GM19397 (cell line): ENCODE data around the gene MSRB3.

Experiments
- ATAC-seq: cut with Tn5 transposase; IDR thresholded peaks from one replicate; pipeline ENCODE4 v1.9.1; 2021; ENCODE audit warnings: mild to moderate bottlenecking, moderate library complexity; ENCODE audit not compliant: unreplicated experiment

The MSRB3 gene

GRCh38 chr12:65278576-65279368 is at the start of gene MSRB3:
Gene MSRB3 (plus strand): TSS chr12:65278683. CDS start chr12:65308580, 29,897 bp downstream.
- ATAC-seq = peak; percentile 66

GRCh38 chr12:65229441-65229840 is 49.0 kb upstream of the MSRB3 start:
- no peak for ATAC-seq

DNA sequence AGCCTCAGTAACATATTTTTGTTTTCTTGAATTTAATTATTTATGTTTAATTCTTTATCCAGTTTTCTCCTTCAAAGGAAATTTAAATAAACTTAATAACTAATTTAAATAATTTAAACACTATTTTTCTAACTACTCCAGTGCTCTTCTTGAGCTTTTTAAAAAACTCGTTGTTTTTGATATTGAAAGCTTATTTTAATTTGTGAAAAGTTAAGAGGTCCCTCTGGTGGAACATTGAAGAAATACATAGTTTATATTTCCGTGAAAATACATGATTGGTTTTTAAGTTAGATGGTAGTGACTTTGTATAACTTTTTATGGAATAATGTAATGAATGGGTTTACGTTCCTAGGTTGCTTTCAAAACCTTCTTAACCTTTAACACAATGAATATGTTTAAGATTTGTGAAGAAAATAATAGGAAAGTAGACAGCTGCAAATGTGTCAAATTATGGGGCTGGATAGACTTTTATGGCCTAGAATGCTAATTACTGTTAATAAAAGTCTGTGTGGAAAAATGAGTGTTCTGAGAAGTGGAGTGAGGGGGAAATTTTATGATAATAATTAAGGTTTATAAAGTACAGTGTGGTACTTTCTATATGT is 45.9 kb upstream of the MSRB3 start:
- no peak for ATAC-seq

DNA sequence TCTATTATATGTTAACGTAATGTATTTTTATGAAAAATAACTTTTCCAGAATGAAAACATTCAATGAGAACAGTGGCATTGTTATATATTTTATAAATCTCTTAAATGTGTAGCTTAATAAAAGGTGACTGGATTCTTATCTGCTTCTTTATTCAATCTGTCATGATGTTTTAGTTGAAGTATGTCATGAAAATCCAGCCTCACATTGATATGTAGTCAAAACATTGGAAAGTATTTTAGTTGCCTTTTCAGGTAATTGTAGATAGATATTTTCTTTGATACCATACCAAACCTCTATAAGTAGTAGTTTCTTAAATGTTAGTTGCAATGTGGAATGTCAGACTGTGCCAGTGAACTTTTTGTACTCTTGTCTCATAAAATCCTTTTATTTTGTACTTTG is 41.3 kb upstream of the MSRB3 start:
- ATAC-seq = no peak

- ATAC-seq = no peak
Observed at GRCh38 chr12:65238609-65239008, 39.9 kb upstream of the MSRB3 start.

DNA sequence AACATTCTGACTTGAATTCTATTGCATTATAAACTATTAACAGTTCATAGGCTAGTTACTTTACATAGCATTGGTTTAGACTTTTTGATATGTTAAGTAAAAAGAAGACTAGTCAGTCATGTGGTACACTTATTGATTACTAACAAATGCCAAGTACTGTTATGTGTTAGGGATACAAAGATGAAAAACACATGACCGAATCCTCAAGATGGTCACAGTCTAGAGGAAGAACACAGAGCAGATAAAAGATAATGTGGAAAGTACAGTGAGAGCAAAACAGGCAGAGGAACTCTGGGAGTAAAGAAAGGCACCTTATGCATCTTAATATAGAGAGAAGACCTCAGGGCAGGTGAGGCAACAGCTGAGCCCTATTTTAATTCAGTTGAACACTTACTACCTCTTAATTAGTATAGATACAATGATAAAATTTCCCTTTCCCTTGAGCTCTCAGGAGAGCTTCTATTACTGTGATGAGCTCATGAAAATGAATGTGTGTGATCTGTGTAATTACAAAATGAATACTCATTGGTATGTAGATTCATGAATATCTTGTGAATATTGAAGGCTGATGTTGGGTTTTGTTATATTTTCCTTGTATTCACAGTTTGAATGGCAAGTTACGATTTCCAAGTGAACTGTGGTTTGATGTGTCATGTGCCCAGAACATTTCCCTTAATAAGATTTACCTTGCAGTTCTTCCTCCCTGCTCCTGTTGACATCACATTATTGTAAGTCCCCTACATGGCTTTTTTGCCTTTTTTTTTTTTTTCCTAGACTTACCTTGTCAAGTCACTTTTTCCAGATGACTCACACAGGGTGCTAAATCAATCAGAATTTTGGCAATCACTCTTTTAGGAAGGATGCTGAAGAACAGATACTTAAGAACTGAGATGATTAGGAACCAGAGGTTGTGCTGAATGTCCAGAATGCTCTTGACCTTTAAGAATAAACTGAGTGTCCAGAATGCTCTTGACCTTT is 29.5 kb upstream of the MSRB3 start:
- ATAC-seq = no peak

- no peak for ATAC-seq
Observed at GRCh38 chr12:65252515-65252914, 26.0 kb upstream of the MSRB3 start.

DNA sequence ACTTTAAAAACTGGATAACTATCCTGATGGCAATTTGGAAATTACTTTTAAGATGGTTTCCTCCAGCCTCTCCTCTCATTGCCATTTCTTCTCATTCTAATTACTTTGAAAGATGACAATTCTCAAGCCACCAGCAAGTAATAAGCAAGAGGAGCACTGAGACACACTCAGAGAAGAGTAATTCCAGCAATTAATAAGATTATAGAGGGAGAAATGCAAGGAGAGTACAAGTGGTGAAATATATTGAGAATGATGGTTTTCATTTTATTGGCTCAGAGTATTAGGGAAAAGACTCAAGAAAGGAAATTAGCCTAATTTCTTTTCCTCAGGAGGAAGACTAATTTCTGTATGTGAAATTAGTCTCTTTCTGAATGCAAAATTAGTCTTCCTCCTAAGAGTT is 20.5 kb upstream of the MSRB3 start:
- no peak for ATAC-seq

DNA sequence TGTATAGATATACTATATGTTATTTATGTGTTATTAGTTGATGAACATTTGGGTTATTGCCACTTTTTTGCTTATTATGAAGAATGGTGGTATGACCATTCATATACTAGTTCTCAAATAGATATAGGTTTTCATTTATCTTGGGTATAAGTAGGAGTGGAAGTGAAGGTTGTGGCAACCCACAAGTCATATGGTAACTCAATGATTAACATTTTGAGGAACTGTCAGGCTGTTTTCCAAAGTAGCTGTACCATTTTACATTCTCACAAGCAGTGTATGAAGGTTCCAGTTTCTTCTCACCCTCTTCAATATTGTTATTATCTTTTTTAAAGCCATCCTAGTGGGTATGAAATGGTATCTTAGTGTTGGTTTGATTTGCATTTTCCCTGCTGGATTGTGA is 19.0 kb upstream of the MSRB3 start:
- peak; percentile 63 for ATAC-seq

DNA sequence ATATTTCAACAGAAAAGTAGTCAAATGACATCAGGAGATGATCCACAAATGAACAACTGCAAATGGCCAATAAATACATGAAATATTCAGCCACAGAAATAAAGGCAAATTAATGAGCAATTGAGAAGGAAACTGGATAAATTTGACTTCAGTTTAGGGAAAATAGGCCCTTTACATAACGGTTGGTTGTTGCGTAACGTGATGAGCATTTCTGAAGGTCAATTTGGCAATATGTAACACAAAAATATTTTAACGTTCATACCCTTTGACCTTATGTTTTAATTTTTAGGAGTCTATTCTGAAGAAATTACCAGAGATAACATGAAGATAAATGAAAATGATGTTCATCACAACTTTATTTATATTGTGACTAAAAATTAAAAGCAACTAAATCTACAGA is 14.7 kb upstream of the MSRB3 start:
- no peak for ATAC-seq

- ATAC-seq = no peak
Observed at GRCh38 chr12:65266408-65266807, 12.1 kb upstream of the MSRB3 start.

GRCh38 chr12:65269603-65270002 is 8.9 kb upstream of the MSRB3 start:
- ATAC-seq = no peak

DNA sequence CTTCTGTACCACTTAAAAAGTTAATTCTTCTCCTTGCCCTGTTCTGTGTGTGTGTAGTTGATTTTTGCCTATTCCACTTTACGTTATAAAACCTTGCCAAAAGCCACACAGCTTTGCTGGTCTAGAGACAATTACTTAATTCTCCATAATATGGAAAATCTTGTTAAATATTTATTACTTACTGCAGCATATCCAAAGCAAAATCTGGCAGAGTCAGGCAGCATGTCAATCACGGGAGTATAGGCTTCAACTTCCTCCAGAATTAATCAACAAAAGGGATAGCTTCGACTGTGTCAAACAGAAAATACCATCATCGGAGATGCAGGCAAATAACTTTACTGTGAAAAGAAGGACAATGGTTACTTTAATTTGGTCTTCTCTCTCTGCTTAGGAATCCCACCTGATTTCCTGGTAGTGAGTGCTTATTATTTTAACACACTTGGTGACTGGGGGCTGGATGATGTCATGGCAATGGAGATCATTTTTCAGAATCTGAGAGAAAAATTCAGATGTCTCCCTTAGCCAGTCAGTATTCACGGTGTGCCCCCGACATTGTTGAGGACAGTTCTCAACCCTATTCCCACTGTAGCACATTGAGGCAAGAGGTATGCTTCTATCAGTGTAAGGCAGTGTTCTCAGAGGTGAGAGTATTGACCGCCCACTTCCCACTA is 3.7 kb upstream of the MSRB3 start:
- no peak for ATAC-seq

DNA sequence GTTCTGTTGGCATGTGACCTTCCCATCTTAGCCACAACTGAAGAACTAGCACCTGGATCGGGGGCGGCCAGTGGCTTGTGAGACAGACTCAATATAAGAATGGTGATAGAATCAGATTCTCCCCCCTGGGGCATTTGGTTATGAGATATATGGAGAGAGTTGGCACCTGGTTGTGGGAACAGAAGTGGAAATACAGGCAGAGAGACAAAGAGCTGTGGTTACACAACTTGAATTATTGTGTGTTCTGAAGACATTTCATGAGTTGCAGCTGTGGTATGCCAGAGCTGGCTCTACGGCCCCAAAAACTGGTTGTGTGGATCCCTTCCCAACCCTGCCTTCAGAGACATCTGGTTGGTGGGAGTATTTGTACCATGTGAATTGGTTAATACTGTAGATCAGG is 2.9 kb upstream of the MSRB3 start:
- ATAC-seq = no peak

GRCh38 chr12:65276916-65277530 is 1.5 kb upstream of the MSRB3 start:
- no peak for ATAC-seq

GRCh38 chr12:65277994-65278575 is 398 bp upstream of the MSRB3 start:
- ATAC-seq = no peak

DNA sequence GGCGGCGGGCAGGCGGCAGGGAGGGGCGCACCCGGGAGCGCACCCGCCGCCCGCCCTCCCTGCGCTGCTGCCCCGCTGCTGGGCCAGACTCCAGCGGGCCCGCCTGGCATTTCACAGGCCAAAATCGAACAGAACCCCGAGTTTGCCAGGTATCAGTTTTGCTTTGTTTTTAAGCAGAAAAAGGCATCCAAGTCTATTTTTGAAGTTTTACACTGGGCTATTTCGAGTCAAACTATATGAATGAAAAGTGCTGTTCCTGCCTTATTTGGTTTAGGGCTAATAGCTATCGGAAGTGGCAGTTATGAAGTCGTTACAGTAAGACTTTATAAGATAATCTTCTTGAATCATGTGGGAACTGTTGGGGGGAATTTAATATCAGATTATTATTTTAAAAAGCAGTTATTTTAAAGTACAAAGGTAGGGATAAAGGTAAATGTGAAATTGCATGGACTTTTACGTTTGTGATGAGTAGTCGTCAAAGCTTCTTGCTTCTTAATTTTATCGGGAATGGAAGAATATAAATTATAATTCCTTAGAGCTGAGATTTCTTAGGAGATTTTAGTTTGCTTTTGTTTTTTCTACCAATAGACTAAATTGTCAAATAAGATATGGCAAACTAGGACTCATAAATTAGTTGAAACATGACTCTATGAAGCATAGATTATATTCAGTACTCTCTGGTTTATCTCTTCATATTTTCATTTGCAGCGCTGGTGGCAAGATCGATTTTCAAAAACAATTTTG is 1.1 kb downstream of the MSRB3 start:
- no peak for ATAC-seq

DNA sequence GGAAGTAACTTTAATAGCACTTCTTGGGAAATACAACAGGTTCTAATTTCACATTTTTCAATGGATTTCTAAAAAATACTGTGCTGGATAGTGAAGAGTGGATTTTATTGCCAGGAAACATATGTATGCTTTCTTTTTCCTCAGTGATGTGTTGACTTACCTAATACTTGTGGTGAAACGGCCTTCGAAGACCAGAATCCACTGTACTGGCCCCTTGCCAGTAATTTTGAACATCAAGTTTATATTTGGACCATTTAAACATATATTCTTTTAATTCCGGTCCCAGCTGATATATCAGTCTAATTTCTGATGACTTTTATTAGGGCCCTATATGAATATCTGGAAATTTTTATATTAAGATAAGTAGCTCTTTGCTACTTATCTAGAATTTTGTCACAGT is 1.8 kb downstream of the MSRB3 start:
- ATAC-seq = no peak

DNA sequence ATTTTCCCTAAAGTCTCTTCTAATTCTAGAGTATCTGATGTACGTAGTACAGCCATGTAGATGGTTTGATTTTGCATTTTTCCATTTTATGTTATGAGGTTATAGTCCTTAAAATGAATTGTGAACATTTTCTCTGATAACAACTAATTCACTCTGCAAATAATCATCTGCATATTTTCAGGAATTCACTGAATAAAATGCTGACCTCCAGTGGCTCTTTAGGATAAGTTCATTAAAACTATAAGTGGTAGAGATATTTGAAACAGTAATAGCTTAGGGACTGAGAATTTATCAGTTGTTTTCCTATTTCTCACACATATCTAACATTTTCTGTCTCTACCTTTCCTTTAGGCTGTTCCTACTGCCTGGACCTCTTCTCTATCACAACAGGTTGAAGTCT is 4.4 kb downstream of the MSRB3 start:
- no peak for ATAC-seq
